GM04503 (cell line): ENCODE results near the gene CELF3.
"Not testable (repeated sequence)": the region's sequence is repeated elsewhere in the genome, so short reads cannot be mapped to it uniquely, and the experiment has no call there.

Experiments used
- DNase-seq: peaks from one replicate; pipeline ENCODE4 v3.0.0-alpha.2; 2012; ENCODE audit warnings: low read depth

The CELF3 gene

DNA sequence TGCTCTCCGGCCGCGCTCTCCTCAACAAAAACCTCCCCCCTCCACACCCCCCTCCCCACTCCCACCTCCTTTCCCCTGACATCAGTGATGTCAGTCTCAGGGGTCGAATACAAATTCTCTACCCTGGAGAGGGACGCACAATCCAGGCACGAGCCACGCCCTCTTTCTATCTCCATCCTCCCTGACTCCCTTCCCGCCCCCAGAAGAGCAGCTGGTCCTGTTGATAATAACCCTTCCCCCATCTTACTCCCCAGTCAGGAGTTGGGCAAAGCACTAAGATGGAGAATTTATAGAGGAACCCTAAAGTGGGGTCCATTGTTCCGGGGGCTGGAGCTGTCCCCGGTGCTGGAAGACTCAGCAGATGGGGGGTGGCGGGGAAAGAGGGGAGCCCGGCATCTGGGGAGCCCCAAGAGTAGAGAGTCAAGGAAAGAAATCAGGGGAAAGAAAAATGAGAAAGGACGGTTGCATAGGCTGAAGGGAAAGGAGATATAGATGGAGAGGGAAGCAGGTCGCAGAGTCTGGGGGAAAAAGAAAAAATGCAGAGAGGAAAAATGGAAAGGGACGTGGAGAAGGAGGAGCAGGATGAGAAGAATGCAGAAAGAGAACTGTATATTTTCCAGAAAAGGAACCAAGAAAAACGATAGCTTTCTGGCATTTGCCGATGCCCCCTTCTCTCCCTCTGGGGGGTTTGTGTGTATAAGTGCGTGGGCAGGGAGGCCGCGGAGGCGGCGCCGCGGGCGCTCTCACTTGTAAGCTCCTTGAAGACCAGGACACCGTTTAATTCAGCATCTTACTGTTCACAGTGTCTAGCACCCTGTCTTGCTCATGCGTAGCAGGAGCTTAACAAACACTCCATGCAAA is at the start of gene CELF3:
Gene CELF3, minus strand, starts transcription at position 33 of the 861 bp plus-strand sequence. CDS start 783 bp downstream, outside the sequence.
- no peak for DNase-seq

DNA sequence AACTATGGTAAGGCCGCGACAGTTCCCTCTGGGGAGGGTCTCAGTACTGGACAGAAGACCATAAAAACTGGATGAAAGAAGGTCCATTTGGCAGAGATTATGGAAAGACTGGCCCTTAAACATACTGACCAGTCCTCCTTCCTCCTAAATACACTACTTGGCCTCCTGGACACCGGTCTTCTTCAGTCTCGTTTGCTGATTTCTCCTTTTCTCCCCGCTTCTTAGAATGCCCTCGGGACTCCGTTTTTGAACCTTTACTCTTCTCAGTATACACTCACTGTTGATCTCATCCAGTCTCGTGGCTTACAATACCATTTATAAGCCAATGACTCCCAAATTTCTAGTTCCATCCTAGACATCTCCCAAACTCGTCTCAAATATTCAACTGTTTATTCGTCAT is 47.4 kb upstream of the CELF3 start:
- no peak for DNase-seq

DNA sequence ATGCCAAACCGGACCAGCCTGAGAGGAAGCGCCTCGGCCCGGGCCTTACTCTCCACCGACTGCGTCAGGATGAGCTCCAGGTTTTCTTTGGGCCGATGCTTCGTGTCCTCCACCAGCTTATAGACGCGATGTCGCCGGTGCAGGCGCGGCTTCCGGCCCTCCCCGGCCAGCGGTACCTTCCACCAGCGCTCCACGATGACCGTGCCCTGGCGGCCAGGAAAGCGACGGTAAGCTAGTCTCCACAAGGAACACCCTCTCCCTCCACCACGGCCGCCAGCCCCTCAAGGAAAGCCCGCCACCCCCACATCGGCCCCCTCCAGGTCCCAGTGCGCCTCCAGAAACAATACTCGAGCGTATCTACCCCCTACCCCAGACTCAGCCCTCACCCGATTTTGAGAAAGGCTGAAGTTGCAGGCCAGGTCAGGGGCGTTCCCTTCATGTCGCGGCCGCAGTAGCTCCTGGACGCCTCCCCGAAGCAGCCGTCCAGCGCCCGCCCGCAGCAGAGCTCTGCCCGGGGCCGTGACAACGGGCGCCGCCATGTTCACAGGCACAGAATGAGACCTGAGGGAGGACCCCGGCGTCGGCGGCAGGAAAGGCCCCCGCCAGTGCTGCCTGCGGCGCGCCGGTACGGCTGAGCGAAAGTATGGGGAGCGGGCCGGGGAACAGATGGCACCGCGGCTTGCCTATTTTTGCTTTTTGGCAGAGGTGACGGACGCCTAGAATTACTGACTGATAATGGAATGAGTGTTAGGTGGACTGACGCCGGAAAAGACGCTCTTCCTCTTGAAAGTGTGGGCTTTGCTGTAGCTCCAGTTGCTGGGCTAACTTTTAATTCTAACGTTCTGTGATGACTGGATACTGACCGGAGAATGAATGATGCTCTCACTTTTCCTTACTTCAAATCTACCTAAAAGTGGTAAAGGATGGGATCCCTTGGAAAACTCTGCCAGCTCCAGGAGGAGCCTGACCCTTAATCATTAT is 46.6 kb upstream of the CELF3 start, which contains the start of gene MRPL9:
Gene MRPL9, minus strand, starts transcription at position 556 of the 981 bp plus-strand sequence. Its CDS starts 17 bp downstream, at position 539.
- peak; percentile 21 for DNase-seq

DNA sequence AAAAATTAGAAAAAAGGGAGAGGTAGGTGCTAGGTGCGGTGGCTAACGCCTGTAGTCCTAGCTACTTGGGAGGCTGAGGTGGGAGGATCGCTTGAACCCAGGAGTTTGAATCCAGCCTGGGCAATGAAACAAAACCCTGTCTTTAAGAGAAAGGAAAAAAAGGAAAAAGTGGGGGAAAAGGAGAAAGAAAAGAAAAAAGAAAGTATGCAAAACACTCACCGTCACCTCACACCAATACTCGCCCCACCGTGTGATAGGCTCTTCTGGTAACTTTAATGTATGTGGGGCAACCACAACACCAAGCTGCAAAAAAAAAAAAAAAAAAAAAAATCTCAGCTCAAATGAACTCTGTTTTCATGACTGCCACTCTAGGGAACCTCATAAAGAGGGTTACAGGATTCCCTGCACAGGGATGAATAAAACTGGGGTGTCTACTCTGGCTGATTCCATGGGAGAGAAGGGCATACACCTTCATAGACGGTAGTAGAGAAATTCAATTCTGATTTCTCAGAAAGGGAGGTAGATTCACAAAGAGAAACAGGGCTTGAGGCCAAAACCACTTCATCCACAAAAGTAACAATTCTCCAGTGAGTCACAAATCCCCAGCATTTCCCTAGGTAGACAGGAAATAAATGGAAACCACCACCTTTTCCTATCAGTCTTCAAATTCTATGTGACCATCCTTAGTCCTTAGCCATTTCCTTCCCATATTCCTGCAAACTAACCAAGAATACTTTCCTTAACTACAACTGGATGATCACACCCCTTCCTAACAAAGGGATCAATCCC is 44.2 kb upstream of the CELF3 start:
- no peak for DNase-seq

DNA sequence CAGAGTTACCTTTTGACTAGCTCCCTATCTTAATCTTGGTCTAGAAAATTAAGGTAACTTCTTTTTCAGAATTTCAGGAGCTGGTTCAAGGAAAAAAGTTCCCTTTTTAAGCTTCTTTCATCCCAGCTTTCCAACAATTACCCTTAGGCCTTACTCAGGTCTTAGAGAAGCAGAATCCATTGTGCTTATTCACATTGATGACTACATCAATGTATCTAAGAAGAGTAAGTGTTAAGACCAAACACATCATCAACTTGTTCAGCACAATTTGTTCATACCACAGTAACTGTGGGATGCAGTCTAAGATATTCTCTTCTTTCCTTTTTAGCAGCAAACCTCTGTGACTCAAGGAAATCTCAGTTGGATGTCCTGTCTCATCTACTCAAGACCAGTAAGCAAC is 42.6 kb upstream of the CELF3 start:
- DNase-seq: no peak

DNA sequence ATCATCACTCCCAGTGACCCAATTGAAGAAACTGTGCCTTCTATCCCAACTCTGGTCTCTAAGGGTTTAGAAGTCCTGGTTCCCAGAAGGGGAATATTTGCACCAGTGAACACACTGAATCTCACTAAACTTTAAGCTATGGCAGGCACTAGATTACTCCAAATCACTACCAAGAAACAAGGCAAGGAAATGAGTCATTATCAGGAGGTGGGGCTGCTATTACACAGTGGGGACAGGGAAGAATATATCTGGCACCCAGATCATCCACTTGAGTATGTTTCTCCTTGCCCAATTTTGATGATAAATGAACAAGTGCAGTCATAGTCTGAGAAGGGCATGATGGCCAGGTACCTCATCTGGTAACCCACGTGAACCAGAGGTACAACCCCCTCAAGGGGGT is 39.7 kb upstream of the CELF3 start:
- no peak for DNase-seq

DNA sequence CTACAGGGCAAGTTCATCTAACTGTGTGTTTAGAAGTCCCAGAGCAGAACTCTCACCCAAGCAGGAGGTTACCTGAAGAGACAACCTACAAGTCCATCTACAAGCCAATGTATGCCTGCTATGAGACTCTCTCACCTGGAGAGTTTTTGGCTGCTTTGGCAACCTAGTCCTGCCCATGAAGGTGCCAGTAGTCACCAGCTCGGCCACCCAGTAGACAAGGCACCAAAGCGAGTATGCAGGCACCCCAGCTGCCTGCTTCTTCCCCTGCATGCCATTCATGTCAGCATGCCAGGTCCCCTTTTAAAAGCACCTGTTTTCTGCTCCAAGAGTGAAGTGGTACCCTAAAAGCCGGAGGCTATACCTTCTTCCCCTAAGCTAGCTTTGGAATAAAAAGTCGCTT is 24.9 kb upstream of the CELF3 start:
- DNase-seq: no peak

DNA sequence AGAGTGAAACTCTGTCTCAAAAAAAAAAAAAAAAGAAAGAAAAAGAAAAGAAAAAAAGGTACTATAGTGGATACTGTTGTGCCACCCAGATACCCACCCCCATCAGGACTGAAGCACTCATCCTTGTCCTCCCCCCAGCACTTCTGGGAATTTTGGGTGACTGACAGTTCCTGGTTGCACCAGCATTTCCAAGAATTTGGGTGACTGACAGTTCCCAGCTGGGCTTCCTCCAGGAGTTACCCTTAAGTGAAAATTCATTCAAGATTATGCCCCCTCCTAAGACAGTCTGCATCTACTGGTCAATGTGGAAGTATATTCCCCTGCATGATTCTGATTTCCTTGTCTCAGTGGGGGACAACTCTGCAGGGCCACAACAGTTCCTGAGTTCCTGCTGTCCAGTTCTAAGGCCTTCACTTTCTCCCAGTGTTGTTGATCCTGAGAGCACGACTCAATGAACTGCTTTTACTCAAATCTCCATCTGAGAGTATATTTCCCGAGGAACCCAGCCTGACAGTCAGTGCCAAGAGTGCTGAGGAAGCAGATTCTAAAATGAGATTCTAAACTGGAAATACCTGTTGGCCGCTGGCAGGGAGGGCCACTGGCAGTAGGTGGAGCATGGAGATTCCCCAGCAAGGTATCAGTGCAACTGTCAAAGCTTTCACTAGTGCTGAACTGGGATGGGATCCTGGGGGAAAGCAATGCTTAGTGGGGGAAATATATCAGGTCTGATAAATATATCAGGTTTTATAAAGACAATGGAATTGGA is 23.2 kb upstream of the CELF3 start:
- no peak for DNase-seq

DNA sequence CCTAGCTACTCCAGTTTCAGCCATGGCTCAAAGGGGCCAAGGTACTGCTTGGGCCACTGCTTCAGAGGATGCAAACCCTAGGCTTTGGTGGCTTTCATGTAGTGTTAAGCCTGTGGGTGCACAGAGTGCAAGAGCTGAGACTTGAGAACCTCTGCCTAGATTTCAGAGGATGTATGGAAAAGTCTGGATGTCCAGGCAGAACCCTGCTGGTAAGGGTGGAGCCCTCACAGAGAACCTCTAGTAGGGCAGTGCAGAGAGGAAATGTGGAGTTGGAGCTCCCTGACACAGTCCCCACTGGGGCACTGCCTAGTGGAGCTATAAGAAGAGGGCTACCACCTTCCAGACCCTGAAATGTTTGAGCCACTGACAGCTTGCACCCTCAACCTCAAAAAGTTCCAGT is 20.9 kb upstream of the CELF3 start:
- no peak for DNase-seq

DNA sequence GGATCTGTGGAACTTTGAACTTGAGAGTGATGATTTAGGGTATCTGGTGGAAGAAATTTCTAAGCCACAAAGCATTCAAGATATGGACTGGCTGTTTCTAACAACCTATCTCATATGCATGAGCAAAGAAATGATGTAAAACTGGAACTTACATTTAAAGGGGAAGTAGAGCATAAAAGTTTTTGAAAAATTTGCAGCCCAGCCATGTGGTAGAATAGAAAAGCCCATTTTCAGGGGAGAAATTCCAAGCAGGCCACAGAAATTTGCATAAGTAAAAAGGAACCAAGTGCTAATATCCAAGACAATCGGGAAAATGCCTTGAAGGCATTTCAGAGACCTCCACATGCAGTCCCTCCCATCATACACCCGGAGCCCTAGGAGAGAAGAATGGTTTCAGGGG is 20.4 kb upstream of the CELF3 start:
- DNase-seq: no peak

DNA sequence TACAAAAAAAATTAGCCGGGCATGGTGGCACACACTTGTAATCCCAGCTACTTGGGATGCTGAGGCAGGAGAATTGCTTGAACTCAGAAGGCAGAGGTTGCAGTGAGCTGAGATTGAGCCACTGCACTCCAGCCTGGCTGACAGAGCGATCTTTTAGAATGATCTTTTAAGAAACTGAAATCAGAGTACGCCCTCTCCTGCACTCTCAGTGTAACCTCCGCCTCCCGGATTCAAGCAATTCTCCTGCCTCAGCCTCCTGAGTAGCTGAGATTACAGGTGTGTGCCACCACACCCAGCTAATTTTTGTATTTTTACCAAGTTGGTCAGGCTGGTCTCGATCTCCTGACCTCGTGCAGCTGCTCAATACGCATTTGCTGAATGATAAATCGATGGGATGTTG is 17.4 kb upstream of the CELF3 start:
- not testable (repeated sequence) for DNase-seq

DNA sequence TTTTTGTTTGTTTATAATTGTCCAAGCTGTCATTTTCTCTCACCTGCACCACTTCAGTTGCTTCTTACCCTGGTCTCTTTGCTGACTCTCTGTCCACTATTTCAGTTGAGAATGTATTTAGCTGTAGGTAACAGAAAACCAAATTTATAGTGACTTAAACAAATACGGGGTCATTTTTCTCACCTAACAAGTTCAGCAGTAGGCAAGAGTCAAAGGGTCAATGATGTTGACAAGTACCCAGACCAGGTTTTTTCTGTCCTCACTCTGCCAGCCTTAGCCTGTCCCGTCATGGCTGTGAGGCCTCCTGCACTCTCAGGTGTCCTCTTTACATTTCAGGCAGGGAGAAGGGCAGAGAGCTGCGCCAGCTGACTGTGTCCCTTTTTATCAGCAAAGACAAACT is 16.5 kb upstream of the CELF3 start:
- no peak for DNase-seq

DNA sequence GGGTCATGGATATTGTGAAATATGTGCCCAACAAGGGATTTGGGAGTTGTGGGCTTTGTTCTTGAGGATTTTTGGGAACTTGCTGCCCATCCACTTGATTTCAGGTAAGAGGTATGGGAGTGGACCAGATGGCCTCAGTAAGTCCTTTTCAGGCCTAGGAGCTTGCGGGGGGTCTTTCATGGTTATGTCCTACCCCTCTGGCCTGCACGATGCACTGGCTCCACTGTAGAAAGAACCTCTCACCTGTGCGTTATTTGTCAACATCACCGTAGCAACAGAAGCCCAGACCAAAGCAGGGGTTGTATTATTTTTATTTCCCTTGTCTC is 13.3 kb upstream of the CELF3 start:
- DNase-seq: no peak

DNA sequence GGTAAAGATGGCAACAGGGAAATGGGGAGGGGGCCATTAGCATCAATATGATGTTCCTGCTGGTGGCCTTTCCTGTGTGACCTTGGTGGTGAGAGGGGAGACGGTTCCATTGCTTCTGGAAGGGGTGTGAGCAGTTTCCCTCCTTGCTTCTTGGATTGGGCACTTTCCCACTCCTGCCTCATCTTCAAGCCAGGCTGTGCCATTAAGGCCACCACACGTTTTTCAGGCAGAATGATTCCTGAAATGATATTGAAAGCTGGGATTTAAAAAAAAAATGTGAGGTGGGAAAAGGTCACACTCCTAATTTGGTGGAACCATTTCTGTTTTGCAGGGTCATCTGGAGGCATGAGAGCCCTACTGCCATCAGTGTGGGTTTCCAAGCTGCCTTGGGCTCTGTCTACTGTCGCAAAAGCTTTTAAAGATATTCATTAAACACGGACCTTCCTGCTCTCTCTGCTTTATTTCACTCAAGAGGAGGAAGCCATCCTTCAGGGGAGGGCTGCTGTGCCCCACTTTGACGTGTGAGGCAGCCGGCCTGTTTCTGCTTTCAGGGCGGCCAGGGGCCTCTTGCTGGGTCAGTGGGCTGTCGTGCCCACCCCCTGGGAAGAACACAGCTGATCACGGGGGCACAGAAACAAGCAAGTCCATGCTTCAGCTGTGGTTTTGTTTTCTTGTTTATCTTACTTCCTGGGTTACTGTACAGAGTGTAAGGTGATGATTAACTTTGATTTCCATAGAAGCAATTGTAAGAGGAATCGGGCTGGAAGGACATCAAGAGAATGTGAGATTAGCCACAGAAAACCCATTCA is 12.8 kb upstream of the CELF3 start:
- DNase-seq: no peak

DNA sequence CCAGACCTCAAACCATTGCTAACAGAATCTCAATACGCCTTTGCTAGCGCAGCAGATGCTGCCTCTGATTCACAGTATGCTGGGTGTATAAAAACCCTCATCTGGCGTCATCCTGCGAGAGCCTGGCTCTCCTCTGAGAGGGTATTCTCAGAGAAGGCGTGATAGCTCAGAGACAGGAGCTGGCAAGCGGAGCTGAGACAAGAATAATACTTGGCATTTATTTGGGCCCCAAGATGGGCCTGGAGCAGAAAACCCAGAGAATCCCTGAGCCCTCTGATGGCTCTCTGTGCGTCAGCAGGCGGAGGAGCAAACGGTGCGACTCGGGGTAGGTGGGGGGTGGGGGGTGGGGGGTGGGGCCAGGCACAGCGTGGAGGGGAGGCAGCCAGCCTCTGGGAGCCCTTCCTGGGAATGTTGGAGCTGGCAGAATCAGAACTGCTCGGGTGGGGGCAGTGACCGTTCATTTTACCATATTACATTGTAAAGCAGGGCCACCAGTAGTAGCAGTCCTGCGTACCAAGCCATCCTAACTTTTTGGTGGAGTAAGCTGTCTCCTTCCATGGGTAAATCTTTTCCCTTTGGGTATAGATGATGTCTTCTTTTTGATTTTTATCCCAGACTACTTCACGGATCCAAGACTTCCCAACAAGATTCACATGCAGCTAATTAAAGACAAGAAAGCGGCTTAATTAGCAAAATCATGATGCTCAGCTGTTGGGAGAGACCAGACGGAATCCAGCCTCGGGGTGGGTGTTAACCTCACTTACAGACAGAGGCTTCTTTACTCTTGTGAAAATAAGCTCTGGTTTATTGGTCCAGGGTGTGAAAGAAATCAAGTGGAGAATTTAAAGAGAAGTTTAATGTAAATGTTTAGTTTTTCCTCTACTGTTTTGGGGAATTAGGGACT is 11.8 kb upstream of the CELF3 start:
- no peak for DNase-seq

DNA sequence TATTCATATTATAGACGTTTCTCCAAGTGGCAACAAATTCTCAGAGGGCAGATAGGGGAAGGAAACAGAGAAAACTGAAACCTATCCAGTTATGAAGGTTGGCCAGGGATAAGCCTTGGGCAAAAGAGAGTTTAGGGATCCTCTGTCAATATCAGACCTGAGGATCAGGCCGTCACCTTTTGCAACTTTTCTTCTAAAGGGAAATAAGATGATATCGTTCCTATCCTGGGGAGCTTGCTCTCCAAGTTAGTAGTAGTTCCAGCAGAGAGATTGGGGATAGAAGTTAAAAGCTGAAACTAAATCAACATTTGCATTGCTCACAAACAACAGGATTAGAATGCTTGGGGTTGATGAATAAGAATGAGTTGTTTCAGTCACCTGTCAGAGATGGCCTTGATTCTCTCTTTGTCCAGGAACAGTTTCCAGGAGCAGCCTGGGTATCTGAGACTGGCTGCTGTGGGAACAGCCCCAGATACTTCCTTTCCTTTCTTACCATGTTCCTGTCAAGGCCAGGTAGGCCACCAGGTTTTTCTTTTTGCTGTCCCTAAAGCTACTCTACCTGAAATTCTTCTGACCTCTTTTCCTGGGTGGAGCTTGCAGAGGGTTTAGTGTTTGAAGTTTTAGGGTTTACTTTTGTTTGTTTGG is 7.2 kb upstream of the CELF3 start:
- no peak for DNase-seq

DNA sequence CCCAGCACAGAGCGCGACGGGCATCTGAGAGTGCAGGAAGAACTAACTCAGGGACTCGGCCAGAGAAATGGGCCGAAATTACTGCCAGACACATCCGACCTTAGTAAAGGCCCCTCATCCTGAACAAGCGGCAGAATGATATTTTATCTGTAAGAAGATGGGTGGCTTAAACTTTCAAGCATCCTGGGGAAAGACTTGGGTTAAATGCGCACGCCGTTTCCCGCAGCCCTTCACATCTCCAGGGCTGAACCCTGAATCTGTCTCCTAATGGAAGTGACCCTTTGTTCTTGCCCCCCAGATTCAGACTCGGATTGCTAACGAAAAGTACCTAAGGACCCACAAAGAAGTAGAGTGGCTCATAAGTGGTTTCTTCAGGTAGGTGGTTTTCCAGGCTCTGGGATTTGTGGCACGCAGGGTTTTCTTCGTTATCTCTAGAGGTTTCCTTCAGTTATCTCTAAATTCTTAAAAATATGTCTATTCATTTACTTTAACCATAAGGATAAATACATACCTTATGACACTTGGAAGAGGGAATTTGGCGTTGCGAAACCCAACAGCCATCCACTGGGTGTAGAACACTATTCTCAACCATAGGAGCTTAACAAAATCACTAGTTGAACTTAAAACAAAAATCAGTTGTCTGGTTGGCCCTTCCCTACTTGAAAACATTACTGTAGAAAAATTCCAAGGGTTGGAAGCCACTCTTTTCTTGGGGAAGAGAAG is 5.3 kb upstream of the CELF3 start:
- no peak for DNase-seq
